NAMALWA (cell line): ENCODE measurements around the gene TH.
"Not testable (repeated sequence)": the region's sequence is repeated elsewhere in the genome, so short reads cannot be mapped to it uniquely, and the experiment has no call there.

Source experiments
- DNase-seq: peaks from one replicate; pipeline ENCODE4 v3.0.0-alpha.2; 2015; ENCODE audit warnings: low spot score

TH gene

GRCh38 chr11:2129699-2130366, 41.8 kb downstream of the TH start:
- no peak for DNase-seq

GRCh38 chr11:2129308-2129698, 42.3 kb downstream of the TH start:
- DNase-seq: no peak

- no peak for DNase-seq
These were observed 42.9 kb downstream of the TH start for GRCh38 chr11:2128511-2129307.

- no peak for DNase-seq
These were observed 43.5 kb downstream of the TH start for GRCh38 chr11:2128130-2128510.

- DNase-seq: no peak
These were observed 44.0 kb downstream of the TH start for GRCh38 chr11:2127482-2128129.

GRCh38 chr11:2126520-2127085, 45.0 kb downstream of the TH start:
- DNase-seq: no peak

- DNase-seq: not testable (repeated sequence)
These were observed 46.7 kb downstream of the TH start for GRCh38 chr11:2124736-2125484.

- no peak for DNase-seq
These were observed 48.0 kb downstream of the TH start for GRCh38 chr11:2123628-2123960.

GRCh38 chr11:2122907-2123627, 48.5 kb downstream of the TH start:
- DNase-seq: no peak

- DNase-seq: no peak
These were observed 49.3 kb downstream of the TH start for GRCh38 chr11:2122222-2122906.

- no peak for DNase-seq
These were observed 50.1 kb downstream of the TH start for GRCh38 chr11:2121227-2122130.

GRCh38 chr11:2120359-2121100, 51.1 kb downstream of the TH start:
- DNase-seq: no peak

GRCh38 chr11:2118677-2119076, 52.9 kb downstream of the TH start:
- DNase-seq: no peak

GRCh38 chr11:2116680-2117079, 54.9 kb downstream of the TH start:
- no peak for DNase-seq

GRCh38 chr11:2115308-2115707, 56.3 kb downstream of the TH start:
- DNase-seq: no peak

- DNase-seq: no peak
These were observed 57.0 kb downstream of the TH start for GRCh38 chr11:2114430-2115241.
